HEK293T (cell line): ENCODE data around the gene NPFFR1.
"Not testable (repeated sequence)": the region's sequence is repeated elsewhere in the genome, so short reads cannot be mapped to it uniquely, and the experiment has no call there.

Source experiments
- CTCF ChIA-PET: fragments of 350-600 bp; formaldehyde crosslinking; extraction: SDS; loops from one replicate; lab custom pipeline; 2021; ENCODE audit warnings: antibody characterized with exemption, inconsistent platforms; lab: Yijun Ruan, JAX
- POLR2A ChIA-PET: fragments of 350-600 bp; formaldehyde crosslinking; extraction: SDS; loops from one replicate; lab custom pipeline; 2020; ENCODE audit warnings: antibody characterized with exemption, inconsistent platforms; lab: Yijun Ruan, JAX
- DNase-seq: peaks from one replicate; pipeline ENCODE4 v3.0.0; 2012; ENCODE audit warnings: mixed read lengths; ENCODE audit errors: extremely low spot score
- ARNT ChIP-seq: fragments of 450-650 bp; IDR thresholded peaks from 2 replicates; pipeline ENCODE4 v1.6.1; 2017; ENCODE audit warnings: mild to moderate bottlenecking
- BHLHE40 ChIP-seq: fragments of 450-650 bp; IDR thresholded peaks from 2 replicates; pipeline ENCODE4 v1.6.1; 2016; ENCODE audit warnings: mild to moderate bottlenecking, moderate library complexity, borderline replicate concordance
- CTBP1 ChIP-seq: fragments of 450-650 bp; IDR thresholded peaks from 2 replicates; pipeline ENCODE4 v1.6.1; 2016; ENCODE audit warnings: borderline replicate concordance
- ELF4 ChIP-seq: fragments of 450-650 bp; IDR thresholded peaks from 2 replicates; pipeline ENCODE4 v1.6.1; 2017; ENCODE audit warnings: antibody characterized with exemption
- FOXA1 ChIP-seq: fragments of 450-650 bp; IDR thresholded peaks from 2 replicates; pipeline ENCODE4 v1.6.1; 2016; ENCODE audit warnings: mild to moderate bottlenecking
- FOXK2 ChIP-seq: fragments of 450-650 bp; IDR thresholded peaks from 2 replicates; pipeline ENCODE4 v1.6.1; 2016; ENCODE audit warnings: mild to moderate bottlenecking
- FOXM1 ChIP-seq: fragments of 450-650 bp; IDR thresholded peaks from 2 replicates; pipeline ENCODE4 v1.6.1; 2017; ENCODE audit warnings: mild to moderate bottlenecking, borderline replicate concordance
- HDGF ChIP-seq: fragments of 450-650 bp; IDR thresholded peaks from 2 replicates; pipeline ENCODE4 v1.6.1; 2017; ENCODE audit warnings: antibody characterized with exemption, borderline replicate concordance
- L3MBTL2 ChIP-seq: fragments of 450-650 bp; conservative IDR thresholded peaks from 2 replicates; pipeline ENCODE4 v1.6.1; 2016; ENCODE audit warnings: mild to moderate bottlenecking
- LEF1 ChIP-seq: fragments of 450-650 bp; IDR thresholded peaks from 2 replicates; pipeline ENCODE4 v1.6.1; 2017; ENCODE audit warnings: mild to moderate bottlenecking, borderline replicate concordance
- NFRKB ChIP-seq: fragments of 450-650 bp; IDR thresholded peaks from 2 replicates; pipeline ENCODE4 v1.6.1; 2016; ENCODE audit warnings: mild to moderate bottlenecking, moderate library complexity
- PKNOX1 ChIP-seq: fragments of 450-650 bp; IDR thresholded peaks from 2 replicates; pipeline ENCODE4 v1.6.1; 2016
- SP1 ChIP-seq: fragments of 450-650 bp; IDR thresholded peaks from 2 replicates; pipeline ENCODE4 v1.6.1; 2017
- SUZ12 ChIP-seq: fragments of 450-650 bp; IDR thresholded peaks from 2 replicates; pipeline ENCODE4 v1.6.1; 2016; ENCODE audit warnings: mild to moderate bottlenecking
- TARDBP ChIP-seq: fragments of 450-650 bp; IDR thresholded peaks from 2 replicates; pipeline ENCODE4 v1.6.1; 2016
- ZNF384 ChIP-seq: fragments of 450-650 bp; IDR thresholded peaks from 2 replicates; pipeline ENCODE4 v1.6.1; 2016

Gene NPFFR1

GRCh38 chr10:70254778-70255328 lies 29.0 kb downstream of the NPFFR1 start:
- TF ChIP-seq L3MBTL2 = no peak
- TF ChIP-seq HDGF = no peak
- TF ChIP-seq ARNT = no peak
- no peak for TF ChIP-seq FOXK2
- no peak for TF ChIP-seq SP1
- TF ChIP-seq TARDBP = no peak
- DNase-seq = no peak
- POLR2A ChIA-PET = no interaction called here
- CTCF ChIA-PET = no interaction called here

DNA sequence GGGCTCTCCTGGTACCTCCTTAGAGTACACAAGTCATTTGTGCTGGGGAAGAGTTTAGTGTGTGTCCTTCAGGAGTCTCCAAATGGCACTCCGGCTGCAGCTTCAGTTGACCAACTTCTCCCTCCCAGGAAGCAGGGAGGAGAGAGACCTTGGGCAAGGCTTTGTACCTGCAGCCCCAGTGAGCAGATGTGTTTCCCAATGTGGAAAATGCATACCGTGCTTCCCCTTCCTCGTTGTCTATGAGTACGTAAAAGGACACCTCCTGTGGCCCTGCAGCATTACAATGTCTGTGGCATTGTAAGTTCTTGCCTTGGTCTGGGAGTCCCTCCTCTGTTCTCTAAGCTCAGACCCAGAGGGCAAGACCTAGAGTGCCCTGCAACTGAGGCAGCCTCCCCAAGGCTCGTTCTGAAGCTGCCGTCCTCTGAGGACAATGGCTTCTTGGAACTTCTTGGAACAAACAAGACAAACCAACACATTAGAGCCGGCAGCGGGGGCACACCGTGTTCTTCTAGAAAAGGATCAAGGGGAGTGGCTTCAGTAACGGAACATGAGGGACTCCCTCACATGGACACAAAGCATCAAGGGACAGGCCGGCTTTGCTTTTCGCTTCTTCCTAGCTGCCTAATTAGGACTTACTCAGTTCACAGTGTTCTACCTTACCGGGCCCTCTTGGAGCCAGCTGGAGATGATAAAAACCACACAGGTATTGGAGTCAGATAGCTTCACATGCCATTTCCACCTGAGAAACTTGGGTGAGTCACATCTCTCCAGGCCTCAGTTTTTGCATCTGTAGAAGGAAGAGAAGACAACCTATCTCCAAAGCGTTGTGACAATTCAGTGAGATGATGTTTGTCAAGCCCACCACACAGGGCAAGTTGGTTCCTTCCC lies 29.7 kb downstream of the NPFFR1 start:
- no peak for TF ChIP-seq CTBP1
- no peak for TF ChIP-seq SP1
- TF ChIP-seq FOXM1 = no peak
- TF ChIP-seq HDGF = no peak
- no peak for TF ChIP-seq NFRKB
- no peak for TF ChIP-seq ARNT
- TF ChIP-seq BHLHE40 = no peak
- TF ChIP-seq LEF1 = no peak
- TF ChIP-seq ELF4 = no peak
- TF ChIP-seq L3MBTL2 = no peak
- no peak for TF ChIP-seq ZNF384
- no peak for TF ChIP-seq TARDBP
- TF ChIP-seq FOXK2 = no peak
- no peak for TF ChIP-seq FOXA1
- TF ChIP-seq SUZ12 = no peak
- TF ChIP-seq PKNOX1 = no peak
- POLR2A ChIA-PET = no interaction called here
- DNase-seq = no peak
- CTCF ChIA-PET = no interaction called here

GRCh38 chr10:70250961-70251680 lies 32.7 kb downstream of the NPFFR1 start:
- CTCF ChIA-PET = interaction anchor here (0.7 to 0.8 kb wide), 2 partner anchors 14 to 1514 kb away, joined by 3 to 4 read pairs; no protein-coding TSS in a partner anchor
- TF ChIP-seq FOXA1 (no peak), PKNOX1 (no peak), FOXM1 (no peak), ELF4 (no peak), ZNF384 (no peak), BHLHE40 (no peak), FOXK2 (no peak), HDGF (no peak), CTBP1 (no peak), SUZ12 (no peak), SP1 (no peak), TARDBP (no peak), ARNT (no peak), LEF1 (no peak), L3MBTL2 (no peak), NFRKB (no peak)
- POLR2A ChIA-PET = no interaction called here
- DNase-seq = no peak

DNA sequence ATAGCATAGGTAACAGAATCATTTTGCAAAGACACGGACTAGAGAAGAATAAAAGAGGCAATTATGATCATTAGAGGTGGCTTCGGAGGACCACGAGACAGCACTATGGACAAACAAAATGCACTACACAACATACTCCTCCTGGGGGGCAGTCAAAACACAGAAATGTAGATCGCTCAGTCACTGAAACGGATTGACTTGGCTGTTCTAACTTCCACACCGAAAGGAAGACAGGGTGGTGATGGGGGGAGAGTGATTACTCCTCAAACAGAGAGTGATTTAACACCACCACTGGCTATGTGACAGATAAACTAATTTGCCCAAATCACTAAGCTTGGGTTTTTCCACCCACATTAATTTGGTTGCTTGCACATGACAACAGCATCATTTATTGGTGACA lies 36.4 kb downstream of the NPFFR1 start:
- ChIA-PET POLR2A (interaction anchor here (1.1 kb wide), 1 partner anchor 15 kb away, joined by 3 read pairs; the partner anchor contains the start of gene PPA1), CTCF (no interaction called here)
- DNase-seq = no peak
- no peak for TF ChIP-seq CTBP1
- TF ChIP-seq SP1 = no peak

DNA sequence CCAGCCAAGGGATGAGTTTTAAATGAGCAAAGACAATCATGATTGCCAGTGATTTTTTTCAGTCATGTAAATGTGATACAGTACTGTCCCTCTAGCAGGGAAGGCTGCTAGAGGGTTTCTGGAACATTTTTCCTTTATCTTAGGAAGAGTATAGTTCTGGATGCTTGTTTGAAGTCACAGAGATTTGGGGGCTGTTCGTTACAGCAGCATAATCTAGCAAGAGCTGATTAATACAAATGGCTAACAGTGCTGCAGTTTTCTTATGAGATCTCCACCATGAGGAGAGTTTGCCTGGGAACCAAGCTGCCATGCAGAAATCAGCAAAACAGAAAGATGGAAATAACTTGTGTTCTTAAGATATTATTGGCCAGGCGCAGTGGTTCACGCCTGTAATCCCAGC lies 42.7 kb downstream of the NPFFR1 start:
- ChIA-PET POLR2A (no interaction called here), CTCF (no interaction called here)
- TF ChIP-seq FOXK2 (no peak), HDGF (no peak), L3MBTL2 (no peak), PKNOX1 (no peak), FOXA1 (no peak), CTBP1 (no peak), LEF1 (no peak), TARDBP (no peak), FOXM1 (no peak), NFRKB (no peak), ARNT (no peak), ELF4 (no peak), BHLHE40 (no peak), ZNF384 (no peak), SP1 (no peak)
- no peak for DNase-seq

DNA sequence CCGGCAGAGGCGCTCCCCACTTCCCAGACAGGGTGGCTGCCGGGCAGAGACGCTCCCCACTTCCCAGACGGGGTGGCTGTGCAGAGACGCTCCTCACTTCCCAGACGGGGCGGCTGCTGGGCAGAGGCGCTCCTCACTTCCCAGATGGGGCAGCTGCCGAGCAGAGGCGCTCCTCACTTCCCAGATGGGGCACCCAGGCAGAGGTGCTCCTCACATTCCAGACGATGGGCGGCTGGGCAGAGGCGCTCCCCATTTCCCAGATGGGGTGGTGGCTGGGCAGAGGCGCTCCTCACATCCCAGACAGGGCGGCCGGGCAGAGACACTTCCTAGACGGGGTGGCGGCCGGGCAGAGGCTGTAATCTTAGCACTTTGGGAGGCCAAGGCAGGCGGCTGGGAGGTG lies 43.8 kb downstream of the NPFFR1 start:
- POLR2A ChIA-PET, CTCF ChIA-PET, DNase-seq: not testable (repeated sequence)

GRCh38 chr10:70239077-70239976 lies 44.5 kb downstream of the NPFFR1 start:
- POLR2A ChIA-PET, DNase-seq, CTCF ChIA-PET: not testable (repeated sequence)

DNA sequence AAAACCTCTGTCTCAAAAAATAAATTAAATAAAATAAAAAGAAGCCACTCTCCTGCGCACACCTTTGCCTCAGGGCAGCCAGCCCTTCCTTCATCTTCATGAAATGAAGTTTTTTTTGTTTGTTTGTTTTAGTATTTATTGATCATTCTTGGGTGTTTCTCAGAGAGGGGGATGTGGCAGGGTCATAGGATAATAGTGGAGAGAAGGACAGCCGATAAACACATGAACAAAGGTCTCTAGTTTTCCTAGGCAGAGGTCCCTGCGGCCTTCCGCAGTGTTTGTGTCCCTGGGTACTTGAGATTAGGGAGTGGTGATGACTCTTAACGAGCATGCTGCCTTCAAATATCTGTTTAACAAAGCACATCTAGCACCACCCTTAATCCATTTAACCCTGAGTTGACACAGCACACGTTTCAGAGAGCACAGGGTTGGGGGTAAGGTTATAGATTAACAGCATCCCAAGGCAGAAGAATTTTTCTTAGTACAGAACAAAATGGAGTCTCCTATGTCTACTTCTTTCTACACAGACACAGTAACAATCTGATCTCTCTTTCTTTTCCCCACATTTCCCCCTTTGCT lies 45.8 kb downstream of the NPFFR1 start:
- DNase-seq, CTCF ChIA-PET, POLR2A ChIA-PET: not testable (repeated sequence)
